Activated T-helper 2 cell treated with anti-CD3 and anti-CD28 coated beads, Interferon-gamma antibody, Interleukin-2, Interleukin-4, amounts not matched to agents 10 μg/mL and 5 μg/mL and 100 μg/mL, durations not matched to agents 14 hours and 24 hours and 36 hours (primary cell): ENCODE data around the gene SPNS3. TPM values are rescaled to one million over a fixed set of nuclear protein-coding genes. Genes with fewer than 3 reads are reported as not detected.

ENCODE experiments used
- DNase-seq: peaks from one replicate; pipeline ENCODE4 v3.0.0; 2021; ENCODE audit warnings: low spot score
- H3K27ac Mint-ChIP-seq: one replicate; pipeline ENCODE4 v1.8.0; 2021; ENCODE audit warnings: mixed read lengths
- H3K27me3 Mint-ChIP-seq: one replicate; pipeline ENCODE4 v1.8.0; 2021; ENCODE audit warnings: low read depth, mixed read lengths
- H3K36me3 Mint-ChIP-seq: one replicate; pipeline ENCODE4 v1.8.0; 2021; ENCODE audit warnings: low read depth, mixed read lengths
- H3K4me1 Mint-ChIP-seq: one replicate; pipeline ENCODE4 v1.8.0; 2021; ENCODE audit warnings: low read depth, mixed read lengths
- H3K4me3 Mint-ChIP-seq: one replicate; pipeline ENCODE4 v1.8.0; 2021; ENCODE audit warnings: low read depth, mild to moderate bottlenecking, moderate library complexity, mixed read lengths
- H3K9me3 Mint-ChIP-seq: one replicate; pipeline ENCODE4 v1.8.0; 2021; ENCODE audit warnings: mixed read lengths
- intact Hi-C: fragments of 100-400 bp; cut with micrococcal nuclease; formaldehyde crosslinking; loops from one replicate; pipeline ENCODE4 v1.15.1; 2023
- total RNA-seq: library from RNA; stranded (reverse); gene quantifications from 2 replicates; pipeline ENCODE4 v1.2.3, GENCODE V29; 2022

SPNS3 gene
- total RNA-seq, 1 donor from 2014 or later: 3.3 TPM

DNA sequence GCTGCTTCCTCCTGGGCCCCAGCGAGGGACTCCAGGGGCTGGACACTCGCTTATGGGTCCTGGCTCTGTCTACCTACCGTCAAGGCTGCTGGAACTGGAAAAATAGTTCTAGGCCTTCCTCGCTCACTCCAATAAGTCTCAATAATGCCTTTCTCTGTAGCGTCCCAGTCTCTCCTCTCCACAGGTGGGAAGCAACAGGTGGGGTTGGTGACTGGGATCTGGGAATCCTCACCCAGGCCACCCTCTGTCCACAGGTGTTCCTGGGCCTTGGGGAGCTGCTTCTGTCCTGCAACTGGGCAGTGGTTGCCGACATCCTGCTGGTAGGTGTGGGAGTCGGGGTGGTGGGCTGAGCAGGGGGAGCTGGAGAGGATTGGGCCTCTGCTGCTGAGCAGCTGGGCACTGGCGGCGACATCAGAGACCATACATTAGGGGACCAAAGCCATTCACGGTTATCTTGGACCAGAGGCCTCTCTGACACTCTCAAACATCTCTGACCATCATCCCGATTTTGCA is 44.6 kb downstream of the SPNS3 start:
- Mint-ChIP-seq H3K36me3 (no peaks in the 10 kb centered on the region), H3K27ac (no peak overlapping the region), H3K4me1 (peaks cover 17% of the 10 kb centered on the region), H3K4me3 (no peak overlapping the region), H3K27me3 (no peaks in the 10 kb centered on the region), H3K9me3 (no peaks in the 10 kb centered on the region)
- DNase-seq: no peak
- intact Hi-C loops: no loop called here

DNA sequence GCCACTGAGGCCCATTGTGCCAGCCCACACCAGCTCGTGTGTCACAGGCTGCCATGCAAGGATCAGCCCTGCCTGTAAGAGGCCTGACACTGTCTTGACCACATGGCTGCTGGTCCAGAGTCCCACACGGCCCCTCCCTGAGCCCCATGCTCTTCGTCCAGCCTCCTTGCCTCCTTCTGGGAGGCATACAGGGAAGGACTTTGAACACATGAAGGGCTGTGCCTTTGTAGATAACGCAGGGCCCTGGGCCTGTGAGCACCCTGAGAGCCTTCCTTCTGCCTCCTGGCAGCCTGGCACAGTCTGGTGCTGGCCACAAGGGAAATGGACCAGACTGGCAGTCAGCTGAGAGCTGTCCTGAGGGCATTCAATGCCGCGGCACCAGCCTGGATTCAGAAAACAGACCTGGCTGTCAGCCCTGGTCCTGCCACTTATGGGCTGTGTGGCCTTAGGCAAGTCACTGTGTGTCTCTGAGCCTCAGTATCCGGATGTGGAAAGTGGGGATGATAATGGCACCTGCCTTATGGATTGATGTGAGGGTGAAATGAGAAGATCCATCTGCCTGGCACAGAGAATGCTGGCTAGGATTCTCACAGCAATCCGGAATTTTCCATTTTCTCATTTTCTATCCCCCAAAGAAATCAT is 45.7 kb downstream of the SPNS3 start:
- Mint-ChIP-seq H3K4me3 (no peak overlapping the region), H3K27ac (no peak overlapping the region), H3K27me3 (no peaks in the 10 kb centered on the region), H3K4me1 (peaks cover 17% of the 10 kb centered on the region), H3K36me3 (no peaks in the 10 kb centered on the region), H3K9me3 (no peaks in the 10 kb centered on the region)
- no peak for DNase-seq
- intact Hi-C loops: no loop called here

- Mint-ChIP-seq H3K9me3 (no peaks in the 10 kb centered on the region), H3K4me3 (no peak overlapping the region), H3K36me3 (no peaks in the 10 kb centered on the region), H3K27ac (no peak overlapping the region), H3K4me1 (peaks cover 21% of the 10 kb centered on the region), H3K27me3 (no peaks in the 10 kb centered on the region)
- no peak for DNase-seq
- intact Hi-C loops: no loop called here
Observed at GRCh38 chr17:4479982-4480751, 46.4 kb downstream of the SPNS3 start.

DNA sequence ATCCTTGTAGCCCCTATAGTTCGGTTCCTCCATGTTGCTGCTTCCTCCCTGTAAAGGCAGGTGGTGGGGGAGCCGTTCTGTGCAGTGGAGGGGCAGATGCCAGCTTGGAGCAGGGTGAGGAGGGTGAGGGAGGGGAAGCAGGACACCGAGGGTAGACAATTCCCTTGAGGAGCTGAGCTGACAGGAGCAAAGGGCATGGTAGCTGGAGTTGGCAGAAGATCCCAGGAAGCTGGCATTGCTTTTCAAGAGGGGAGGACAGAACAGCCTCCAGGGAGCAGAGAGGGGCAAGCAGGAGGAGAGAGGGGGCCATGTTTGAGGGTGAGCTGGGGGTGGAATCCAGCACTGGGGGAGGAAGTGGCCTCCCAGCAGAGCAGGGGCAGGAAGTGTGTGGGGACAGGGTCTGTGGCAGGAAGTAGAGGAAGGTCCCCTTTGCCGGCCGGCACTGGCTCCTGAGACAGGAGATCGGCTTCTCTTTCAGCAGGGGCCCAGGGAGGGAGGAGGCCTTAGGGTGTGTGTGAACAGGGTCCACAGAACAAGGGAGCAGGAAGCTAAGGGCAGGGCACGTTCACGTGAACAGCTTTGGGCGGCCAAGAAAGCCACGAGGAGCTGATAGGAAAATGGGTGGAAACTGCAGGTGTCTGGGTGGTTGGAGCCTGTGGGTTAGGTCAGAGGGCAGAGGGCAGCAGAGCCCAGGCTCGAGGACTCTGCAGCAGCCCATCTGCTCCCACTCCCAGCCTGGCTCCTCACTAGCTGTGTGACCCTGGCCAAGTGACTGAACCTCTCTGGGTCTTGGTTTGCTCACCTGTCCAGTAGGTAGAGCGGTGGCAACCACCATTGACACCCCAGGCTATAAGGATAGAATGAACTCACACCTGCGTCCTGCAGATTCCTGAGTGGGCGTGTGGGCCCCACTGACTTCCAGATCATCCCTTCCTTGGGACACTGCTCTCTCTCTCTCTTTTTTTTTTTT is 47.5 kb downstream of the SPNS3 start:
- H3K4me3 Mint-ChIP-seq: peak overlapping the region; percentile 56
- H3K4me1 Mint-ChIP-seq: peaks cover 26% of the 10 kb centered on the region
- H3K9me3 Mint-ChIP-seq: no peaks in the 10 kb centered on the region
- H3K27me3 Mint-ChIP-seq: no peaks in the 10 kb centered on the region
- peak overlapping the region; percentile 93 for H3K27ac Mint-ChIP-seq
- intact Hi-C loops: no loop called here
- no peaks in the 10 kb centered on the region for H3K36me3 Mint-ChIP-seq
- DNase-seq: peak; percentile 26

- Mint-ChIP-seq H3K27me3 (no peaks in the 10 kb centered on the region), H3K9me3 (no peaks in the 10 kb centered on the region), H3K4me1 (peaks cover 26% of the 10 kb centered on the region), H3K27ac (no peak overlapping the region), H3K36me3 (no peaks in the 10 kb centered on the region), H3K4me3 (no peak overlapping the region)
- no peak for DNase-seq
- intact Hi-C loops: no loop called here
Observed at GRCh38 chr17:4482338-4483011, 48.7 kb downstream of the SPNS3 start.

DNA sequence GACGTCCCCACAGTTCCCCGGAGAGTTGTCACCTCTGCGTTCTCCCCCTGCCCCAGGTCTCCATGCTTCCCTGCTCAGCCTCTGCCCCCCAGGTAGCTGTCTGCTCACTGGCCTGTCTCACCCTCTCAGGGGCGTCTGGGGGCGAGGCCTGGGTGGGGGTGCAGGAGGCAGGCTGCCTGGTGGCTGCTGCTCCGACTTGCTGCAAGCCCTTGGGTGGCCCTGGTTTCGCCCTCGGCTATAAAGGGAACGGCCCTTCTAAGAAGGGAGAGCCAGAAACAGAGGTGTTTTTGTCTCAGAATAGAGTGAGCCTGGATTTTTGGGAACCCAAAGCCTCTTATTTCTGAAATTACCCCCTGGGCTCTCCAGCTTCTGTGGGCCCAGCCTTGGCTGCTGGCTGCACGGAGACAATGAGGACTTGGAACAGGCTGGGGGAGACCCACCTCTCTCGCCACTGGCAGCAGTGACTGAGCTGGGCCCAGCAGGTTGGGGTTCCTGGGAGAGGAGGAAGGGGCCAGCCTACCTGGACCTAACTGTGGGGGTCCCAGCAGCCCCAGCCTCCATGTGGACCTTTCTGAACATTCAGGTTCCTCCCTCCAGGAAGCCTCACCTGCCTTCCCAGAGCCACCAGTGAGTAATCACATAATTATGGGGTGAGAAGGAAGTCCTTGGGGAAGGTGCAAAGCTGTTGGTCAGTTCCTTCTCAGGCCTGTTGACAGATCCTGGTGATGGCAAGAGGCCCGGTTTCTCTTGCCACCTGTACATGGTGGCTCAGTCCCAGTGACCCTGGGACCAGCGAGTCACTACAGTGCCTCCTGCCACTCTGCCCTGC is 49.5 kb downstream of the SPNS3 start:
- no peak overlapping the region for H3K27ac Mint-ChIP-seq
- H3K9me3 Mint-ChIP-seq: no peaks in the 10 kb centered on the region
- peaks cover 26% of the 10 kb centered on the region for H3K4me1 Mint-ChIP-seq
- no peaks in the 10 kb centered on the region for H3K36me3 Mint-ChIP-seq
- intact Hi-C loops: no loop called here
- H3K27me3 Mint-ChIP-seq: no peaks in the 10 kb centered on the region
- no peak for DNase-seq
- no peak overlapping the region for H3K4me3 Mint-ChIP-seq

- intact Hi-C loops: no loop called here
- Mint-ChIP-seq H3K4me1 (peaks cover 19% of the 10 kb centered on the region), H3K4me3 (peak overlapping the region; percentile 79), H3K36me3 (no peaks in the 10 kb centered on the region), H3K27ac (peak overlapping the region; percentile 45), H3K27me3 (no peaks in the 10 kb centered on the region), H3K9me3 (no peaks in the 10 kb centered on the region)
- DNase-seq: peak; percentile 34
Observed at GRCh38 chr17:4485676-4486646, 52.2 kb downstream of the SPNS3 start.

GRCh38 chr17:4487296-4487695 is 53.6 kb downstream of the SPNS3 start:
- Mint-ChIP-seq H3K4me1 (peaks cover 14% of the 10 kb centered on the region), H3K27me3 (no peaks in the 10 kb centered on the region), H3K4me3 (no peak overlapping the region), H3K27ac (no peak overlapping the region), H3K9me3 (no peaks in the 10 kb centered on the region), H3K36me3 (no peaks in the 10 kb centered on the region)
- intact Hi-C loops: no loop called here
- no peak for DNase-seq

GRCh38 chr17:4487820-4488716 is 54.3 kb downstream of the SPNS3 start:
- H3K27ac Mint-ChIP-seq: no peak overlapping the region
- peaks cover 1% of the 10 kb centered on the region for H3K27me3 Mint-ChIP-seq
- H3K9me3 Mint-ChIP-seq: no peaks in the 10 kb centered on the region
- no peak for DNase-seq
- H3K4me3 Mint-ChIP-seq: no peak overlapping the region
- H3K36me3 Mint-ChIP-seq: no peaks in the 10 kb centered on the region
- peaks cover 19% of the 10 kb centered on the region for H3K4me1 Mint-ChIP-seq
- intact Hi-C loops: no loop called here

DNA sequence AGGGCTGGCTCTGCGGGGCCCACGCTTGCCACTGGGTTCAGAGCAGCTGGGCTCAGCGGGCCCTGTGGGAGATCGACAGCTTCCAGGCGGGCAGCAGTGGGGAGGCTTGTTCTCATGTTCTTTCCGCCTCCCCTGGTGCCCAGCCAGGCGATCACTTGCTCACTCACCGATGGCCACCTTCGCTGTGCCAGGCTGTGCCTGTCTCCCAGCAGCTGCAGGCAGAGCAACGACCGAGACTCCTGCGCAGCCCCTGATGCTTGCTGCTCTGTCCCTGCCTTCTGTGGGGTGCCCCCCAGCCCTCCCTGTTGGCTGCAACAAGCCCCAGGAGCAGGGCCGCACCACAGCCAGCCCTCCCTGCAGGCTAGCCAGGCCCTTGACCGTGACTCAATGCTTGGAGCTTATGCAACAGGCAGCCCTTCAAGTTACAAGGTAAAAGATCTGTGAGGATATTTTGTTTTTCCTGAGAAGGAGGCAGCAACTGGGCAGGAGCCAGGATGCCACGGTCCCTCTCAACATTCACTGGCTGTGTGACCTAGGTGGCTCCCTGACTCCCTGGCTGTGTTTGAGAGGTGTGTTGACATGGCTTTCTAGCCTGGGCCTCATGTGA is 55.4 kb downstream of the SPNS3 start:
- intact Hi-C loops: no loop called here
- Mint-ChIP-seq H3K27me3 (peaks cover 5% of the 10 kb centered on the region), H3K4me1 (peaks cover 21% of the 10 kb centered on the region), H3K9me3 (no peaks in the 10 kb centered on the region), H3K27ac (no peak overlapping the region), H3K36me3 (no peaks in the 10 kb centered on the region), H3K4me3 (no peak overlapping the region)
- DNase-seq: no peak
